Suprapubic skin (tissue), 4 donors: ENCODE results near the gene FRK.

Experiments
- POLR2A ChIP-seq, 2 donors: fragments of 450-650 bp; IDR thresholded peaks; one replicate each; pipeline ENCODE4 v1.6.1; 2017; ENCODE audit warnings: antibody characterized with exemption in 2 of 2, mild to moderate bottlenecking in 2 of 2, moderate library complexity in 2 of 2
- POLR2AphosphoS5 ChIP-seq, 3 donors: sonication (generic); formaldehyde crosslinking; IDR thresholded peaks; one replicate each; pipeline ENCODE4 v1.6.1; 2017; ENCODE audit warnings: antibody characterized with exemption in 3 of 3
- TF ChIP-seq, protein P1 (sequence below), 2 donors: fragments of 200-600 bp in 1 of 2; fragments of 450-650 bp in 1 of 2; sonication (generic) in 1 of 2; IDR thresholded peaks; one replicate each; pipeline ENCODE4 v1.5.1; 2016 to 2019; ENCODE audit warnings: antibody characterized with exemption in 2 of 2, mild to moderate bottlenecking in 1 of 2, moderate library complexity in 1 of 2

DNA sequence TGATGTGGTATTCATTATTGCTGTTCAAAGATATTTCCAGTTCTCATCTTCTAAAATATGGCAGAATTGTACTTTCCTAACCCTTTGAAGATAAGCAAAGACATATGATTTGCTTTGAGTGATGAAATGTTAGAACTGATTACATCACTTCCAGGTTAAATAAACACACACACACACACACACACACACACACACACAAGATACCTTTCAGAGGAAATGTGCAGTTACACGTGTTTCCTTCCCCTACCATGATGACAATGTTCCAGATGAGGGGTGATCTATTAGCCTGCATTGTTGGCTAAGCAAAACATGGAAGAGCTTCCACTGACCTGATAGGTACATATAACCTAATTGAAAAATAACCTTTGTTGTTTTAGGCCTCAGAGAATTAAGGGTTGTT is 11.7 kb upstream of the FRK start:
- TF ChIP-seq POLR2A (IDR thresholded peaks at IDR 0.05) (no peak), POLR2AphosphoS5 (IDR thresholded peaks at IDR 0.05) (no peak)
- TF ChIP-seq, protein P1, sequence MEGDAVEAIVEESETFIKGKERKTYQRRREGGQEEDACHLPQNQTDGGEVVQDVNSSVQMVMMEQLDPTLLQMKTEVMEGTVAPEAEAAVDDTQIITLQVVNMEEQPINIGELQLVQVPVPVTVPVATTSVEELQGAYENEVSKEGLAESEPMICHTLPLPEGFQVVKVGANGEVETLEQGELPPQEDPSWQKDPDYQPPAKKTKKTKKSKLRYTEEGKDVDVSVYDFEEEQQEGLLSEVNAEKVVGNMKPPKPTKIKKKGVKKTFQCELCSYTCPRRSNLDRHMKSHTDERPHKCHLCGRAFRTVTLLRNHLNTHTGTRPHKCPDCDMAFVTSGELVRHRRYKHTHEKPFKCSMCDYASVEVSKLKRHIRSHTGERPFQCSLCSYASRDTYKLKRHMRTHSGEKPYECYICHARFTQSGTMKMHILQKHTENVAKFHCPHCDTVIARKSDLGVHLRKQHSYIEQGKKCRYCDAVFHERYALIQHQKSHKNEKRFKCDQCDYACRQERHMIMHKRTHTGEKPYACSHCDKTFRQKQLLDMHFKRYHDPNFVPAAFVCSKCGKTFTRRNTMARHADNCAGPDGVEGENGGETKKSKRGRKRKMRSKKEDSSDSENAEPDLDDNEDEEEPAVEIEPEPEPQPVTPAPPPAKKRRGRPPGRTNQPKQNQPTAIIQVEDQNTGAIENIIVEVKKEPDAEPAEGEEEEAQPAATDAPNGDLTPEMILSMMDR (IDR thresholded peaks at IDR 0.05), result no peak
